ENCODE measurements around the gene IMMT. TPM values are rescaled to one million over a fixed set of nuclear protein-coding genes. Genes with fewer than 3 reads are reported as not detected.
A peak's percentile ranks its signal among the peaks of the same experiment; 100 is the strongest.
"Not testable (repeated sequence)": the region's sequence is repeated elsewhere in the genome, so short reads cannot be mapped to it uniquely, and the experiment has no call there.

IMMT gene
- total RNA-seq (ENCODE audit: low replicate concordance) = 71.3 and 93.3 TPM in 2 replicates

GRCh38 chr2:86195055-86195807 is at the start of gene IMMT:
Gene IMMT (minus strand): TSS chr2:86195462. CDS start chr2:86195382, 80 bp downstream.
- Histone ChIP-seq H3K4me1 (peaks cover 7% of the 10 kb centered on the region), H3K79me2 (ENCODE audit: low read depth) (peaks cover 64% of the 10 kb centered on the region), H3K36me3 (no peaks in the 10 kb centered on the region), H3F3A (ENCODE audit: low read depth) (peaks cover 28% of the 10 kb centered on the region), H3K9me3 (ENCODE audit: low read depth) (no peaks in the 10 kb centered on the region), H4K20me1 (ENCODE audit: low read depth) (peaks cover 27% of the 10 kb centered on the region), H3K4me3 (peak within 1 kb of the TSS; percentile 86), H3K4me2 (peak within 1 kb of the TSS; percentile 80), H2AFZ (replicated peaks) (peak within 1 kb of the TSS; percentile 96), H3K9ac (peak within 1 kb of the TSS; percentile 62), H3K27me3 (no peaks in the 10 kb centered on the region), H3K27ac (peak within 1 kb of the TSS; percentile 93)
- TF ChIP-seq EZH2phosphoT487 (IDR thresholded peaks at IDR 0.05) = no peak
- peak; percentile 32 for TF ChIP-seq EZH2 (IDR thresholded peaks at IDR 0.05)
- DNase-seq (ENCODE audit: low spot score) = peak; percentile 97
- no peaks in the 10 kb centered on the region for H3K9me3 Mint-ChIP-seq
- peaks cover 4% of the 10 kb centered on the region for H3K27me3 Mint-ChIP-seq (ENCODE audit: insufficient read depth, low read depth)
- H3K36me3 Mint-ChIP-seq = peaks cover 8% of the 10 kb centered on the region
- H3K4me3 Mint-ChIP-seq = peak within 1 kb of the TSS; percentile 93
- peaks cover 38% of the 10 kb centered on the region for H3K4me1 Mint-ChIP-seq
- peak within 1 kb of the TSS; percentile 35 for H3K27ac Mint-ChIP-seq

GRCh38 chr2:86244781-86245180 is 49.5 kb upstream of the IMMT start:
- not testable (repeated sequence) for H3K4me2 ChIP-seq; H3K9me3 Mint-ChIP-seq; H3K4me3 Mint-ChIP-seq; H2AFZ ChIP-seq (replicated peaks); H3K4me1 ChIP-seq; H3K36me3 Mint-ChIP-seq; H3K4me3 ChIP-seq; H3K27ac Mint-ChIP-seq; DNase-seq (ENCODE audit: low spot score); H3F3A ChIP-seq (ENCODE audit: low read depth); H3K79me2 ChIP-seq (ENCODE audit: low read depth); H4K20me1 ChIP-seq (ENCODE audit: low read depth); H3K36me3 ChIP-seq; H3K27me3 Mint-ChIP-seq (ENCODE audit: insufficient read depth, low read depth); H3K9me3 ChIP-seq (ENCODE audit: low read depth); H3K27ac ChIP-seq; H3K27me3 ChIP-seq; H3K9ac ChIP-seq
- H3K4me1 Mint-ChIP-seq = peaks cover 14% of the 10 kb centered on the region

- no peak for TF ChIP-seq CTCF (IDR thresholded peaks at IDR 0.05)
- TF ChIP-seq EZH2phosphoT487 (IDR thresholded peaks at IDR 0.05) = no peak
- no peak for TF ChIP-seq EZH2 (IDR thresholded peaks at IDR 0.05)
- DNase-seq (ENCODE audit: low spot score) = no peak
- H3K27ac Mint-ChIP-seq = no peak overlapping the region
- Histone ChIP-seq H3K4me2 (no peak overlapping the region), H4K20me1 (ENCODE audit: low read depth) (no peaks in the 10 kb centered on the region), H3K9ac (no peak overlapping the region), H3K9me3 (ENCODE audit: low read depth) (no peaks in the 10 kb centered on the region), H3K4me1 (no peaks in the 10 kb centered on the region), H3K27me3 (no peaks in the 10 kb centered on the region), H3K79me2 (ENCODE audit: low read depth) (no peaks in the 10 kb centered on the region), H3K36me3 (no peaks in the 10 kb centered on the region), H3K27ac (no peak overlapping the region), H2AFZ (replicated peaks) (no peak overlapping the region), H3K4me3 (no peak overlapping the region), H3F3A (ENCODE audit: low read depth) (no peaks in the 10 kb centered on the region)
- H3K4me1 Mint-ChIP-seq = peaks cover 11% of the 10 kb centered on the region
- peaks cover 8% of the 10 kb centered on the region for H3K27me3 Mint-ChIP-seq (ENCODE audit: insufficient read depth, low read depth)
- no peak overlapping the region for H3K4me3 Mint-ChIP-seq
- H3K9me3 Mint-ChIP-seq = no peaks in the 10 kb centered on the region
- peaks cover 2% of the 10 kb centered on the region for H3K36me3 Mint-ChIP-seq
Observed at GRCh38 chr2:86243950-86244733, 48.9 kb upstream of the IMMT start.

- H3K79me2 ChIP-seq (ENCODE audit: low read depth) = no peaks in the 10 kb centered on the region
- H3K36me3 ChIP-seq = no peaks in the 10 kb centered on the region
- H3K27ac ChIP-seq = no peak overlapping the region
- H3F3A ChIP-seq (ENCODE audit: low read depth) = no peaks in the 10 kb centered on the region
- Mint-ChIP-seq H3K4me3 (no peak overlapping the region), H3K27ac (no peak overlapping the region), H3K27me3 (ENCODE audit: insufficient read depth, low read depth) (peaks cover 11% of the 10 kb centered on the region), H3K4me1 (peaks cover 18% of the 10 kb centered on the region), H3K9me3 (peaks cover 3% of the 10 kb centered on the region), H3K36me3 (peaks cover 2% of the 10 kb centered on the region)
- no peaks in the 10 kb centered on the region for H3K27me3 ChIP-seq
- TF ChIP-seq EZH2 (IDR thresholded peaks at IDR 0.05) (no peak), EZH2phosphoT487 (IDR thresholded peaks at IDR 0.05) (no peak), CTCF (IDR thresholded peaks at IDR 0.05) (no peak)
- H3K4me1 ChIP-seq = no peaks in the 10 kb centered on the region
- H2AFZ ChIP-seq (replicated peaks) = no peak overlapping the region
- H3K9me3 ChIP-seq (ENCODE audit: low read depth) = no peaks in the 10 kb centered on the region
- H3K4me2 ChIP-seq = no peak overlapping the region
- no peak overlapping the region for H3K4me3 ChIP-seq
- H4K20me1 ChIP-seq (ENCODE audit: low read depth) = no peaks in the 10 kb centered on the region
- H3K9ac ChIP-seq = no peak overlapping the region
- DNase-seq (ENCODE audit: low spot score) = no peak
Observed at GRCh38 chr2:86243272-86243671, 48.0 kb upstream of the IMMT start.

Measured in neural progenitor cell (in vitro differentiated cells).